NCI-H1105 treated with DMSO at 0.1 percent for 48 hours (cell line): Measurements from ENCODE around the gene IP6K2.

ENCODE experiments used
- DNase-seq: peaks from one replicate; lab custom pipeline; 2025; lab: John Stamatoyannopoulos, UW

Gene IP6K2

GRCh38 chr3:48662753-48663488 lies 54.1 kb downstream of the IP6K2 start, which contains the start of gene CELSR3:
CELSR3 (minus strand) TSS chr3:48662886; CDS start chr3:48662634, 252 bp downstream.
- peak; percentile 81 for DNase-seq

GRCh38 chr3:48662145-48662752 lies 54.8 kb downstream of the IP6K2 start:
- DNase-seq = no peak

- no peak for DNase-seq
Observed at GRCh38 chr3:48661501-48662144, 55.4 kb downstream of the IP6K2 start.

GRCh38 chr3:48660800-48661400 lies 56.1 kb downstream of the IP6K2 start:
- no peak for DNase-seq

GRCh38 chr3:48656841-48657281 lies 60.2 kb downstream of the IP6K2 start:
- no peak for DNase-seq

GRCh38 chr3:48656061-48656840 lies 60.8 kb downstream of the IP6K2 start:
- no peak for DNase-seq

- no peak for DNase-seq
Observed at GRCh38 chr3:48655606-48656005, 61.4 kb downstream of the IP6K2 start.

GRCh38 chr3:48655063-48655462 lies 62.0 kb downstream of the IP6K2 start:
- DNase-seq = no peak

GRCh38 chr3:48652923-48653715 lies 63.9 kb downstream of the IP6K2 start:
- no peak for DNase-seq

GRCh38 chr3:48651771-48652170 lies 65.2 kb downstream of the IP6K2 start:
- DNase-seq = no peak

- DNase-seq = no peak
Observed at GRCh38 chr3:48650723-48651122, 66.3 kb downstream of the IP6K2 start.

- no peak for DNase-seq
Observed at GRCh38 chr3:48648188-48648850, 68.7 kb downstream of the IP6K2 start.

- DNase-seq = no peak
Observed at GRCh38 chr3:48647714-48648113, 69.3 kb downstream of the IP6K2 start.

GRCh38 chr3:48644898-48645760 lies 71.9 kb downstream of the IP6K2 start:
- DNase-seq = no peak

- DNase-seq = no peak
Observed at GRCh38 chr3:48642605-48643004, 74.4 kb downstream of the IP6K2 start.

GRCh38 chr3:48641396-48641795 lies 75.6 kb downstream of the IP6K2 start:
- DNase-seq = no peak

GRCh38 chr3:48639944-48640606 lies 76.9 kb downstream of the IP6K2 start:
- DNase-seq = no peak
